Measurements from ENCODE around the gene CLEC16A. TPM values are rescaled to one million over a fixed set of nuclear protein-coding genes. Genes with fewer than 3 reads are reported as not detected.

Gene CLEC16A
- total RNA-seq, 4 donors from 2014 or later: 19.9 to 38.3 (median 35.0) TPM

DNA sequence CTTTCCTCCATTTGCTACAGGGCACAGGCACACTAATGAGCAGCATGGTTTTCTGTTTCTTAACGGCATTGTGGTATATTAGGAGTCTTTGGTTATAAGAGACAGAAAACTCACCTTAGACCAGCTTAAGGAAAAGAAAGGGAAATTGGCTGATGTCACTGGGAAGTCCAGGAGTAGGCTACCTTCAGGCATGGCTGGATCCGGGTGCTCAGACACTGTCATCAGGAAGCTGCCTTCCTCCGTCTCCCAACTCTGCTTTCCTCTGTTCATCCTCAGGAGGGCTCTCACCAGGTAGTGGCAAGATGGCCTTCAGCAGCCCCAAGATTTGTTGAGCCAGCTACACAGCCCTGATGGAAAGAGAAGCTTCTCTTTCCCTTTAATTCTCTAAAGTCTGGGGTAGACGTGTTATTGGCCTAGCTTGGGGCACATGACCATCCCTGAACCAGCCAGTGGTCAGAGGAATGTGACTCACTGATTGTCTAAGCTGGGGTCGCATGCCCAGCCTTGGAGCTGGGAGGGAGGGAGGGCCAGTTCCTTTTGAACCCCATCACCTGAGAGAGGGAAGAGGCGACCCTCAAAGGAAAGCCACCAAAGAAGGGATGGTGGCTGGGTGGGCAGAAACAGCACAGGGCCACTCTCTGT is 117.4 kb downstream of the CLEC16A start:
- peaks cover 0 to 87% of the 10 kb centered on the region in 2 donors for H3K36me3 ChIP-seq
- 93 to 100% methylated on average over 3 to 5 of the region's 6 CpGs for WGBS, 2 donors (ENCODE audit: low coverage in 1 of 2)
- H3K4me1 ChIP-seq: no peaks in the 10 kb centered on the region
- no peak overlapping the region for H3K4me3 ChIP-seq
- ATAC-seq: no peak
- H3K9me3 ChIP-seq: no peaks in the 10 kb centered on the region
- H3K27ac ChIP-seq: no peak overlapping the region
- TF ChIP-seq, protein P1, sequence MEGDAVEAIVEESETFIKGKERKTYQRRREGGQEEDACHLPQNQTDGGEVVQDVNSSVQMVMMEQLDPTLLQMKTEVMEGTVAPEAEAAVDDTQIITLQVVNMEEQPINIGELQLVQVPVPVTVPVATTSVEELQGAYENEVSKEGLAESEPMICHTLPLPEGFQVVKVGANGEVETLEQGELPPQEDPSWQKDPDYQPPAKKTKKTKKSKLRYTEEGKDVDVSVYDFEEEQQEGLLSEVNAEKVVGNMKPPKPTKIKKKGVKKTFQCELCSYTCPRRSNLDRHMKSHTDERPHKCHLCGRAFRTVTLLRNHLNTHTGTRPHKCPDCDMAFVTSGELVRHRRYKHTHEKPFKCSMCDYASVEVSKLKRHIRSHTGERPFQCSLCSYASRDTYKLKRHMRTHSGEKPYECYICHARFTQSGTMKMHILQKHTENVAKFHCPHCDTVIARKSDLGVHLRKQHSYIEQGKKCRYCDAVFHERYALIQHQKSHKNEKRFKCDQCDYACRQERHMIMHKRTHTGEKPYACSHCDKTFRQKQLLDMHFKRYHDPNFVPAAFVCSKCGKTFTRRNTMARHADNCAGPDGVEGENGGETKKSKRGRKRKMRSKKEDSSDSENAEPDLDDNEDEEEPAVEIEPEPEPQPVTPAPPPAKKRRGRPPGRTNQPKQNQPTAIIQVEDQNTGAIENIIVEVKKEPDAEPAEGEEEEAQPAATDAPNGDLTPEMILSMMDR (IDR thresholded peaks at IDR 0.05): no peak
- TF ChIP-seq POLR2AphosphoS5 (IDR thresholded peaks at IDR 0.05): no peak
- no peak for TF ChIP-seq EP300 (IDR thresholded peaks at IDR 0.05)
- TF ChIP-seq POLR2A (IDR thresholded peaks at IDR 0.05): no peak
- H3K27me3 ChIP-seq: no peaks in the 10 kb centered on the region

DNA sequence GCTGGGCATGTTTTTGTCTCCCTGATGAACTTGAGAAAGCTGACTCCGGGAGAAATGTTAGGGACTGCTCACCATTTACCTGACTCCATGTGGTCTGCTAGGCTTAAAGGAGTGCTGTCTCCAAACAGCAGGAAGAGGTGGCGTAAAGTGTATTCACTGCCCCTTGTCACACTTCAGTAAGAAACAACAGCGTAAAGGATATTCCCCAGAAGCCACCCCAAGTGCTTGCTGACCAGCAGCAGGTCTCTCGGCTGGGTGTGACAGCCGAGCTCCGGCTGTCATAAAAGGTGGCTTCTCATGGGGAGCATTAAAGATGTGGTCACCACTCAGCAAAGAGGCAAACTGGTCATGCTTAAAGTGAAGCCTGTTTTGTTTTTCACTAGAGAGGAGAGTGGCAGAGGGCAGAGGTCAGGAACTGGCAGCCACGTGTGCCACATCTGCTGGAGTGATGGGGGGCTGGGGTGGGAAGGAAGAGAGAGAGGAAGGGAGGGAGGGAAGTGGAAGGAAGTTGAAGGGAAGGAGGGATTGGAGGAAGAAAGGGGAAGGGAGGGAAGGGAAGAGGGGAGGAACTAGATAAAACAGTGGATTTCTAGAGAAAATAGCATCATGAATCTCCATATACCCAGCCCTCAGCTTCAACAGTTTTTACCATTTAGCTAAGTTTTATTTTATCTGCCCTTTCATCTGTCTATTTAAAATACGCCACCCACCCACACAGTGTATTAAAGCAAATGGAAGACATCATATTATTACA is 119.3 kb downstream of the CLEC16A start:
- 80 to 87% methylated on average over 4 to 8 of the region's 8 CpGs for WGBS, 2 donors (ENCODE audit: low coverage in 1 of 2)
- TF ChIP-seq POLR2AphosphoS5 (IDR thresholded peaks at IDR 0.05) (no peak), POLR2A (IDR thresholded peaks at IDR 0.05) (no peak), EP300 (IDR thresholded peaks at IDR 0.05) (no peak)
- TF ChIP-seq, protein P1 (IDR thresholded peaks at IDR 0.05): no peak
- Histone ChIP-seq H3K27me3 (no peaks in the 10 kb centered on the region), H3K4me3 (no peak overlapping the region), H3K27ac (no peak overlapping the region), H3K4me1 (no peaks in the 10 kb centered on the region), H3K9me3 (no peaks in the 10 kb centered on the region), H3K36me3 (peaks cover 0 to 90% of the 10 kb centered on the region in 2 donors)
- ATAC-seq: no peak

DNA sequence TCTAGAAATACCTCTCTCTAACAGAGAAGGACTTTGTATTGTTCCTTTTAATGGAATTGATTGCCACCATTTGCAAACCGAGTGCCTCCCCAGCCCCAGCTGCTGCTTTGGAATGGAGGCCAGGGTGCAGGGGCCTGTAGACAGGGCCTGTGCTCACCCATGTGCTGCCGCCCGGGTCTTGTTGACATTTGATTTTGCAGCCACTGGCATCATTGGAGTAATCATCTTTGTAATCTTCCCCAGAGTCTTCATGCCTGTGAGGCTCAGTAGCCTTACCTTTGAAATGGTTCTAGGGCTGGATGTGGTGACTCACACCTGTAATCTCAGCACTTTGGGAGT is 119.8 kb downstream of the CLEC16A start:
- H3K4me3 ChIP-seq: no peak overlapping the region
- H3K27me3 ChIP-seq: no peaks in the 10 kb centered on the region
- no peaks in the 10 kb centered on the region for H3K9me3 ChIP-seq
- no peak overlapping the region for H3K27ac ChIP-seq
- WGBS, 2 donors (ENCODE audit: low coverage in 1 of 2): 100% methylated on average over 1 of the region's 3 CpGs; no CpG with 5 or more reads in 1 of the 2 donors
- TF ChIP-seq, protein P1 (IDR thresholded peaks at IDR 0.05): no peak
- no peak for TF ChIP-seq EP300 (IDR thresholded peaks at IDR 0.05)
- no peak for TF ChIP-seq POLR2AphosphoS5 (IDR thresholded peaks at IDR 0.05)
- no peak for TF ChIP-seq POLR2A (IDR thresholded peaks at IDR 0.05)
- peaks cover 0 to 90% of the 10 kb centered on the region in 2 donors for H3K36me3 ChIP-seq
- no peak for ATAC-seq
- H3K4me1 ChIP-seq: no peaks in the 10 kb centered on the region

DNA sequence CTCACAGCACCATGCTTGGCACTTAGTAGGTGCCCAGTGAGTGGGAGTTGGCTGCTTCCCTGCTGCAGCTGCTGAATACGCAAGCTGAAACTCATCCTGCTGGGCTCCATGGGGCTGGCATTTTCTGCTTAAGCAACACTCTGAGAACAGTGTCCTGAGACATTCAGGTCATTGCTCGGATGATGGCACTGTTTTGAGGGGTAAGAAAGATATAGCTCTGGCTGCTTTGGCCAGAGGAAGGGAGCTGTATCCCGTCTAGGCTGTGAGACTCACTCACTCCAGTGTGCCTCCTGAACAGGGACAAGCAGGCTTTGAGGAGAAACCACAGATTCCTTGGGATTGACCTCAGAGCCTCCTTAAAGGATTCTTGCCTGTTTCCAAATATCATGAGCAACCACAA is 120.5 kb downstream of the CLEC16A start:
- H3K4me1 ChIP-seq: no peaks in the 10 kb centered on the region
- TF ChIP-seq EP300 (IDR thresholded peaks at IDR 0.05): no peak
- no peak for TF ChIP-seq POLR2AphosphoS5 (IDR thresholded peaks at IDR 0.05)
- TF ChIP-seq, protein P1 (IDR thresholded peaks at IDR 0.05): no peak
- TF ChIP-seq POLR2A (IDR thresholded peaks at IDR 0.05): no peak
- H3K36me3 ChIP-seq: peaks cover 0 to 86% of the 10 kb centered on the region in 2 donors
- no peaks in the 10 kb centered on the region for H3K27me3 ChIP-seq
- no peak overlapping the region for H3K4me3 ChIP-seq
- no peaks in the 10 kb centered on the region for H3K9me3 ChIP-seq
- 61% methylated on average over 3 of the region's 3 CpGs; no CpG with 5 or more reads in 1 of the 2 donors for WGBS, 2 donors (ENCODE audit: low coverage in 1 of 2)
- no peak overlapping the region for H3K27ac ChIP-seq
- ATAC-seq: no peak

All from gastroesophageal sphincter (tissue), 4 donors.